ENCODE measurements around the gene ZNF837. TPM values are rescaled to one million over a fixed set of nuclear protein-coding genes. Genes with fewer than 3 reads are reported as not detected.

The ZNF837 gene
- total RNA-seq, 4 donors from 2014 or later = 1.5 to 3.7 (median 2.1) TPM

- WGBS = 61% methylated on average over 14 of the region's 18 CpGs
- H3K4me1 ChIP-seq = peaks cover 17 to 37% (median 33%) of the 10 kb centered on the region in 4 donors
- intact Hi-C loops (cut with DNase I) = loop anchor here (5.0 kb wide), 1 partner anchor 37 kb away; no protein-coding TSS in a partner anchor
- no peaks in the 10 kb centered on the region for H3K9me3 ChIP-seq
- TF ChIP-seq EP300 (IDR thresholded peaks at IDR 0.05) (no peak), POLR2AphosphoS5 (IDR thresholded peaks at IDR 0.05) (no peak), POLR2A (IDR thresholded peaks at IDR 0.05; ENCODE audit: low read depth) (no peak), CTCF (IDR thresholded peaks at IDR 0.05) (no peak)
- DNase-seq (ENCODE audit: extremely low spot score) = no peak
- H3K4me3 ChIP-seq = peak overlapping the region; percentile 60 to 67 (median 65)
- H3K27ac ChIP-seq (replicated peaks in 1 of 4) = peak overlapping the region in 3 of 4 donors; percentile 23 to 81 (median 70)
- peaks cover 0 to 26% (median 15%) of the 10 kb centered on the region in 4 donors for H3K27me3 ChIP-seq
- peaks cover 0 to 1% (median under 1%) of the 10 kb centered on the region in 4 donors for H3K36me3 ChIP-seq
Observed at GRCh38 chr19:58400316-58400915, 19.6 kb upstream of the ZNF837 start.

DNA sequence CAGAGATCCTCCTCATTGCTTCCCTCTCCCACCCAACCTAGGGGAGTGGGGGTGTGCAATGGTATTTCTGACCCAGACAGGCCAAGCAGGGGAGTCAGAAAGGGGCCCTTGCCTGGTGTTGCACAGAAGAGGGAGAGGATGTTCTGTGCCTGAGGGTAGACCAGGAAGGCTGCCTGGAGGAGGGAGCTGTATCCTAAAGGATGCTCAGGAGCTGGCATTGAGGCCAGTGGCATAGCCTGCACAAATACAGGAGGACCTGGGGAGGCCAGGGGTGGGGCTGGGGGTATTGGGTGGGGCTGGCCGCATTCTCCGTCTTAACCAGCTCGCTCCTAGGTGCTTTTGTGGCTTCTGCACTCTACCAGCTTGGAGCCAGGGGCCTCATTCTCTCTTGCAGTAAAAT lies 19.1 kb upstream of the ZNF837 start:
- Histone ChIP-seq H3K4me3 (peak overlapping the region in 1 of 4 donors; percentile 65), H3K36me3 (peaks cover 0 to 6% (median 6%) of the 10 kb centered on the region in 4 donors), H3K9me3 (no peaks in the 10 kb centered on the region), H3K27me3 (peaks cover 0 to 29% (median 15%) of the 10 kb centered on the region in 4 donors), H3K4me1 (peaks cover 17 to 37% (median 33%) of the 10 kb centered on the region in 4 donors), H3K27ac (replicated peaks in 1 of 4) (no peak overlapping the region)
- intact Hi-C loops (cut with DNase I) = loop anchor here (5.0 kb wide), 1 partner anchor 37 kb away; no protein-coding TSS in a partner anchor
- 80% methylated on average over 1 of the region's 3 CpGs for WGBS
- no peak for DNase-seq (ENCODE audit: extremely low spot score)
- TF ChIP-seq CTCF (IDR thresholded peaks at IDR 0.05) = no peak
- TF ChIP-seq POLR2A (IDR thresholded peaks at IDR 0.05; ENCODE audit: low read depth) = no peak
- no peak for TF ChIP-seq EP300 (IDR thresholded peaks at IDR 0.05)
- no peak for TF ChIP-seq POLR2AphosphoS5 (IDR thresholded peaks at IDR 0.05)

DNA sequence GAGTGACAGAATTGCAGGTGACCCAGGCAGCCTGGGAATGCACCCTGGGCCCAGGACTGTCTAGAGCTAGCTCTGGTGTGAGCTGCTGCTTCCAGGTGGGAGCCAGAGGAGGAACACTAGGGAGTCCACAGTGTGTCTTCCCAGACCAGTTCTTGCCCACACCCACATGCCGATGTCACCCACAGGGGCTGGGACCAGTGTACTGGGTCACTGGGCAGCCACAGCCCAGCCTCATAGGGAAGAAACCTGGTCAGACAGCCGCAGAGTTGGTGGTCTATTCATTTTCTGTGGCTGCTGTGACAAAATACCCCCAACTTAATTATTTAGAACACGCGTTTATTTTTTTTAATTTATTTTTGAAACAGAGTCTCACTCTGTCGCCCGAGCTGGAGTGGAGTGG lies 17.7 kb upstream of the ZNF837 start:
- H3K4me3 ChIP-seq = no peak overlapping the region
- DNase-seq (ENCODE audit: extremely low spot score) = no peak
- no peaks in the 10 kb centered on the region for H3K9me3 ChIP-seq
- H3K36me3 ChIP-seq = peaks cover 13 to 20% (median 19%) of the 10 kb centered on the region in 4 donors
- TF ChIP-seq POLR2AphosphoS5 (IDR thresholded peaks at IDR 0.05) (no peak), EP300 (IDR thresholded peaks at IDR 0.05) (no peak), POLR2A (IDR thresholded peaks at IDR 0.05; ENCODE audit: low read depth) (no peak), CTCF (IDR thresholded peaks at IDR 0.05) (no peak)
- H3K27me3 ChIP-seq = peaks cover 0 to 29% (median 15%) of the 10 kb centered on the region in 4 donors
- 92% methylated on average over 5 of the region's 6 CpGs for WGBS
- H3K27ac ChIP-seq (replicated peaks in 1 of 4) = no peak overlapping the region
- H3K4me1 ChIP-seq = peaks cover 17 to 37% (median 33%) of the 10 kb centered on the region in 4 donors
- intact Hi-C loops (cut with DNase I) = no loop called here

- Histone ChIP-seq H3K4me3 (no peak overlapping the region), H3K27ac (replicated peaks in 1 of 4) (no peak overlapping the region), H3K9me3 (no peaks in the 10 kb centered on the region), H3K4me1 (peaks cover 17 to 37% (median 33%) of the 10 kb centered on the region in 4 donors), H3K27me3 (peaks cover 0 to 29% (median 15%) of the 10 kb centered on the region in 4 donors), H3K36me3 (peaks cover 18 to 24% (median 24%) of the 10 kb centered on the region in 4 donors)
- WGBS = 84% methylated on average over 4 of the region's 4 CpGs
- DNase-seq (ENCODE audit: extremely low spot score) = no peak
- TF ChIP-seq POLR2A (IDR thresholded peaks at IDR 0.05; ENCODE audit: low read depth) = no peak
- TF ChIP-seq POLR2AphosphoS5 (IDR thresholded peaks at IDR 0.05) = no peak
- no peak for TF ChIP-seq CTCF (IDR thresholded peaks at IDR 0.05)
- TF ChIP-seq EP300 (IDR thresholded peaks at IDR 0.05) = no peak
- intact Hi-C loops (cut with DNase I) = no loop called here
Observed at GRCh38 chr19:58398087-58398486, 17.3 kb upstream of the ZNF837 start.

Data from esophagus muscularis mucosa (tissue), 4 donors.